ENCODE measurements around the gene ATP11C. TPM values are rescaled to one million over a fixed set of nuclear protein-coding genes. Genes with fewer than 3 reads are reported as not detected.
"Not testable (repeated sequence)": the region's sequence is repeated elsewhere in the genome, so short reads cannot be mapped to it uniquely, and the experiment has no call there.

ATP11C gene
- polyA plus RNA-seq, 3 donors: 1.6 to 6.7 (median 2.5) TPM

DNA sequence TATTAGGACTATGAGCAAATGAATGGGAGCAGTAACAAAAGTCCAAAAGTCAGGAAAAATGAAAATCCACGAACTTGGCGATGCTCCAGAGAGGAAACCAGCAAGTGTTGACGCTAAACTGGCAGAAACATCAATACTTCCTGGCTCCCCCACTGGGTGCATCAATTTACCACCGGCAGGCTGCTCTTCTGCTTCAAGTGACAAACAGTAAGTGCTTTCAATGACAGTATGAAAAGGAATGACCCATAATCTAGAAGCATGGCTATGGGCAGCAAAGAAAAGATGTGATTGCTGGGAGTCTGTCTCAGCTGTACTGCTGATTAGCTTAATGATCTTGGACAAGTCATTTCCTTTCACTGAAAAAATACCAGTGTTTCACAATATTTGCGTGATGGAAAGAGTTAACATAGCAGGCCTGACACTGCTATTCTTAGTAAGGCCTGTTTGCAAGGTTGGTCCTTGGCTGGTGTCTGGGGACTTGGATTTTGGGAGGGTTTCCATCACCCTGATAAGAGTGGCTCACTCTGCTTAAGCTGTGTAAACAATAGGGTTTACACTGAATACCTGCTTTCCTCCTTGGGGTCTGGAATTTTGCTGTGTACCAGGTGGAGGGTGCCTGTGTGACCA is 8.7 kb downstream of the ATP11C start:
- Mint-ChIP-seq H3K27ac (no peak overlapping the region), H3K9me3 (peaks cover 0 to 6% (median 2%) of the 10 kb centered on the region in 7 donors), H3K27me3 (ENCODE audit: low read depth in 3 of 3) (no peaks in the 10 kb centered on the region), H3K36me3 (peaks cover 5% of the 10 kb centered on the region in 2 donors), H3K4me3 (no peak overlapping the region), H3K4me1 (peaks cover 23% of the 10 kb centered on the region)
- Histone ChIP-seq H3K4me2 (replicated peaks; ENCODE audit: extremely low read depth, low read length, poor library complexity, severe bottlenecking) (no peak overlapping the region), H3K4me3 (replicated peaks in 1 of 3; ENCODE audit: low read depth in 2 of 3, low read length in 3 of 3) (no peak overlapping the region), H3K9ac (ENCODE audit: insufficient read depth, low read length, poor library complexity, severe bottlenecking) (no peak overlapping the region), H3K9me3 (replicated peaks in 1 of 2; ENCODE audit: control insufficient read depth in 1 of 2, insufficient read depth in 1 of 2, low read length in 2 of 2) (no peaks in the 10 kb centered on the region), H3K36me3 (replicated peaks in 1 of 2; ENCODE audit: control insufficient read depth in 1 of 2, insufficient read depth in 2 of 2, low read length in 2 of 2) (no peaks in the 10 kb centered on the region), H3K79me2 (ENCODE audit: insufficient read depth, low read length) (peaks cover 19% of the 10 kb centered on the region), H3K27me3 (ENCODE audit: control insufficient read depth in 2 of 2, insufficient read depth in 2 of 2, low read length in 2 of 2) (no peaks in the 10 kb centered on the region), H3K4me1 (ENCODE audit: control insufficient read depth in 1 of 2, insufficient read depth in 2 of 2, low read length in 2 of 2) (peaks cover 7 to 12% of the 10 kb centered on the region in 2 donors), H2AFZ (ENCODE audit: insufficient read depth, low read depth, low read length, poor library complexity, severe bottlenecking) (no peak overlapping the region), H4K20me1 (ENCODE audit: insufficient read depth, low read length) (peaks cover 38% of the 10 kb centered on the region), H3K27ac (ENCODE audit: low read depth in 1 of 2, low read length in 2 of 2) (no peak overlapping the region)
- peak in 1 of 3 donors; percentile 34 for DNase-seq
- TF ChIP-seq CTCF (IDR thresholded peaks at IDR 0.05): no peak
- intact Hi-C loops (cut with micrococcal nuclease): no loop called here
- WGBS (ENCODE audit: insufficient coverage): no CpG with 5 or more reads among the region's 5 CpGs

GRCh38 chrX:139921142-139921541 is 11.7 kb downstream of the ATP11C start:
- H3K9ac ChIP-seq (ENCODE audit: insufficient read depth, low read length, poor library complexity, severe bottlenecking); H2AFZ ChIP-seq (ENCODE audit: insufficient read depth, low read depth, low read length, poor library complexity, severe bottlenecking); H3K9me3 Mint-ChIP-seq; H3K36me3 Mint-ChIP-seq; intact Hi-C loops (cut with micrococcal nuclease); H3K79me2 ChIP-seq (ENCODE audit: insufficient read depth, low read length); H3K4me2 ChIP-seq (replicated peaks; ENCODE audit: extremely low read depth, low read length, poor library complexity, severe bottlenecking); H3K27me3 ChIP-seq (ENCODE audit: control insufficient read depth in 2 of 2, insufficient read depth in 2 of 2, low read length in 2 of 2); H3K4me3 Mint-ChIP-seq; H3K9me3 ChIP-seq (replicated peaks in 1 of 2; ENCODE audit: control insufficient read depth in 1 of 2, insufficient read depth in 1 of 2, low read length in 2 of 2); H3K27me3 Mint-ChIP-seq (ENCODE audit: low read depth in 3 of 3); H3K4me3 ChIP-seq (replicated peaks in 1 of 3; ENCODE audit: low read depth in 2 of 3, low read length in 3 of 3); H3K27ac ChIP-seq (ENCODE audit: low read depth in 1 of 2, low read length in 2 of 2); H3K36me3 ChIP-seq (replicated peaks in 1 of 2; ENCODE audit: control insufficient read depth in 1 of 2, insufficient read depth in 2 of 2, low read length in 2 of 2): not testable (repeated sequence)
- peaks cover 26% of the 10 kb centered on the region for H4K20me1 ChIP-seq (ENCODE audit: insufficient read depth, low read length)
- peak in 1 of 3 donors; percentile 5 for DNase-seq
- no CpG with 5 or more reads among the region's 6 CpGs for WGBS (ENCODE audit: insufficient coverage)
- Mint-ChIP-seq H3K27ac (peak overlapping the region in 2 of 7 donors; percentile 69 to 79), H3K4me1 (peaks cover 25% of the 10 kb centered on the region)
- H3K4me1 ChIP-seq (ENCODE audit: control insufficient read depth in 1 of 2, insufficient read depth in 2 of 2, low read length in 2 of 2): peaks cover 7 to 12% of the 10 kb centered on the region in 2 donors
